Measurements from ENCODE around the gene ZBTB16. TPM values are rescaled to one million over a fixed set of nuclear protein-coding genes. Genes with fewer than 3 reads are reported as not detected.
A peak's percentile ranks its signal among the peaks of the same experiment; 100 is the strongest.

The ZBTB16 gene
- total and polyA plus RNA-seq, 8 donors = 7.9 to 318 (median 55.3) TPM

GRCh38 chr11:114255289-114255688, 195.8 kb downstream of the ZBTB16 start:
- H3K27ac ChIP-seq = peak overlapping the region in 1 of 5 donors; percentile 35

GRCh38 chr11:114256176-114256966, 196.9 kb downstream of the ZBTB16 start:
- peaks cover 37 to 59% (median 53%) of the 10 kb centered on the region in 4 donors for H3K4me1 ChIP-seq
- H3K27me3 ChIP-seq = no peaks in the 10 kb centered on the region
- no peak for DNase-seq
- TF ChIP-seq CTCF (IDR thresholded peaks at IDR 0.05) = no peak
- no peak for TF ChIP-seq POLR2A (IDR thresholded peaks at IDR 0.05)
- no peak for TF ChIP-seq EP300 (IDR thresholded peaks at IDR 0.05)
- no peak for TF ChIP-seq POLR2AphosphoS5 (IDR thresholded peaks at IDR 0.05)
- intact Hi-C loops (cut with DNase I; ENCODE audit: low total_unique reads) = loop anchor here (10.0 kb wide), 2 partner anchors 52 to 202 kb away; partner anchors contain the start of gene ZBTB16
- H3K36me3 ChIP-seq = peaks cover 9 to 44% (median 43%) of the 10 kb centered on the region in 4 donors
- H3K9me3 ChIP-seq = no peaks in the 10 kb centered on the region
- H3K27ac ChIP-seq = peak overlapping the region in 4 of 5 donors; percentile 65 to 84 (median 70)
- no peak overlapping the region for H3K4me3 ChIP-seq
- 87 to 92% (median 90%) methylated on average over 20 of the region's 20 CpGs for WGBS, 5 donors

More at GRCh38 chr11:114255289-114255688, 195.8 kb downstream of the ZBTB16 start:
- TF ChIP-seq EP300 (IDR thresholded peaks at IDR 0.05) (no peak), CTCF (IDR thresholded peaks at IDR 0.05) (no peak)
- Histone ChIP-seq H3K4me3 (no peak overlapping the region), H3K4me1 (peaks cover 30 to 59% (median 45%) of the 10 kb centered on the region in 4 donors), H3K36me3 (peaks cover 20 to 55% (median 54%) of the 10 kb centered on the region in 4 donors), H3K9me3 (no peaks in the 10 kb centered on the region), H3K27me3 (no peaks in the 10 kb centered on the region)
- intact Hi-C loops (cut with DNase I; ENCODE audit: low total_unique reads) = loop anchor here (10.0 kb wide), 2 partner anchors 50 to 200 kb away; partner anchors contain the start of gene ZBTB16
- DNase-seq = no peak
- 83 to 91% (median 88%) methylated on average over 11 of the region's 11 CpGs for WGBS, 5 donors

- Histone ChIP-seq H3K36me3 (peaks cover 7 to 38% (median 38%) of the 10 kb centered on the region in 4 donors), H3K9me3 (no peaks in the 10 kb centered on the region), H3K27ac (peak overlapping the region in 4 of 5 donors; percentile 65 to 84 (median 70)), H3K4me1 (peaks cover 37 to 59% (median 51%) of the 10 kb centered on the region in 4 donors), H3K4me3 (no peak overlapping the region), H3K27me3 (no peaks in the 10 kb centered on the region)
- DNase-seq = no peak
- intact Hi-C loops (cut with DNase I; ENCODE audit: low total_unique reads) = loop anchor here (10.0 kb wide), 2 partner anchors 52 to 202 kb away; partner anchors contain the start of gene ZBTB16
- no peak for TF ChIP-seq CTCF (IDR thresholded peaks at IDR 0.05)
- no peak for TF ChIP-seq POLR2A (IDR thresholded peaks at IDR 0.05)
- TF ChIP-seq POLR2AphosphoS5 (IDR thresholded peaks at IDR 0.05) = no peak
- TF ChIP-seq EP300 (IDR thresholded peaks at IDR 0.05) = no peak
- WGBS, 5 donors = 89 to 95% (median 93%) methylated on average over 3 to 10 of the region's 10 CpGs
Measured at GRCh38 chr11:114256967-114257286, 197.4 kb downstream of the ZBTB16 start.

GRCh38 chr11:114257621-114258558, 198.4 kb downstream of the ZBTB16 start:
- H3K36me3 ChIP-seq = peaks cover 7 to 30% (median 29%) of the 10 kb centered on the region in 4 donors
- TF ChIP-seq CTCF (IDR thresholded peaks at IDR 0.05) = peak in 1 of 7 experiments; percentile 13
- TF ChIP-seq EP300 (IDR thresholded peaks at IDR 0.05) = no peak
- TF ChIP-seq POLR2AphosphoS5 (IDR thresholded peaks at IDR 0.05) = peak in 1 of 3 donors; percentile 5
- TF ChIP-seq POLR2A (IDR thresholded peaks at IDR 0.05) = no peak
- H3K9me3 ChIP-seq = no peaks in the 10 kb centered on the region
- H3K4me1 ChIP-seq = peaks cover 37 to 65% (median 56%) of the 10 kb centered on the region in 4 donors
- peak overlapping the region in 4 of 5 donors; percentile 65 to 84 (median 70) for H3K27ac ChIP-seq
- H3K27me3 ChIP-seq = no peaks in the 10 kb centered on the region
- peak overlapping the region in 3 of 4 donors; percentile 0 to 11 (median 7) for H3K4me3 ChIP-seq
- intact Hi-C loops (cut with DNase I; ENCODE audit: low total_unique reads) = loop anchor here (10.0 kb wide), 2 partner anchors 53 to 203 kb away; partner anchors contain the start of gene ZBTB16
- DNase-seq = peak in 1 of 2 donors; percentile 79
- WGBS, 5 donors = 37 to 51% (median 41%) methylated on average over 18 to 29 of the region's 29 CpGs

All from stomach (tissue), 9 donors.